NB4 (cell line): ENCODE results near the gene TBC1D4.

Source experiments
- DNase-seq: peaks from one replicate; pipeline ENCODE4 v3.0.0; 2010; ENCODE audit warnings: low read depth
- H3K4me3 ChIP-seq: one replicate; pipeline ENCODE4 v1.5.1; 2011; ENCODE audit warnings: mild to moderate bottlenecking, low read depth, low read length, moderate library complexity
- CTCF ChIP-seq: IDR thresholded peaks from one replicate; pipeline ENCODE4 v1.5.1; 2012; ENCODE audit warnings: low read depth, low read length
- MAX ChIP-seq: IDR thresholded peaks from 2 replicates; pipeline ENCODE4 v1.6.1; 2011; ENCODE audit warnings: low read depth, low read length
- MYC ChIP-seq: IDR thresholded peaks from 2 replicates; pipeline ENCODE4 v1.6.1; 2011; ENCODE audit warnings: low read depth, low read length
- POLR2A ChIP-seq: IDR thresholded peaks from 2 replicates; pipeline ENCODE4 v1.6.1; 2011; ENCODE audit warnings: mild to moderate bottlenecking; ENCODE audit not compliant: insufficient read length; ENCODE audit errors: extremely low read depth

Gene TBC1D4

GRCh38 chr13:75419656-75420055 lies 62.3 kb downstream of the TBC1D4 start:
- TF ChIP-seq MYC (no peak), MAX (no peak), CTCF (no peak), POLR2A (no peak)
- no peak for DNase-seq
- H3K4me3 ChIP-seq = no peak overlapping the region

GRCh38 chr13:75418997-75419396 lies 63.0 kb downstream of the TBC1D4 start:
- TF ChIP-seq MYC (0 out of 2 replicates have a peak, but pooled peaks have one; percentile 40), CTCF (no peak)
- DNase-seq = peak; percentile 50
- no peak overlapping the region for H3K4me3 ChIP-seq

- H3K4me3 ChIP-seq = no peak overlapping the region
- TF ChIP-seq MYC (no peak), MAX (no peak), CTCF (no peak), POLR2A (no peak)
- DNase-seq = no peak
Measured at GRCh38 chr13:75418186-75418843, 63.7 kb downstream of the TBC1D4 start.

- no peak overlapping the region for H3K4me3 ChIP-seq
- TF ChIP-seq CTCF (no peak), MAX (no peak), MYC (no peak), POLR2A (no peak)
- DNase-seq = peak; percentile 15
Measured at GRCh38 chr13:75417656-75418055, 64.3 kb downstream of the TBC1D4 start.

- no peak overlapping the region for H3K4me3 ChIP-seq
- no peak for TF ChIP-seq POLR2A
- TF ChIP-seq MYC = 0 out of 2 replicates have a peak, but pooled peaks have one; percentile 21
- TF ChIP-seq CTCF = no peak
- TF ChIP-seq MAX = no peak
- peak; percentile 29 for DNase-seq
Measured at GRCh38 chr13:75417012-75417384, 65.0 kb downstream of the TBC1D4 start.

- no peak overlapping the region for H3K4me3 ChIP-seq
- peak; percentile 6 for DNase-seq
- TF ChIP-seq POLR2A (no peak), CTCF (no peak), MYC (no peak), MAX (no peak)
Measured at GRCh38 chr13:75416327-75417011, 65.5 kb downstream of the TBC1D4 start.
